Measurements from ENCODE around the gene HDAC6. TPM values are rescaled to one million over a fixed set of nuclear protein-coding genes. Genes with fewer than 3 reads are reported as not detected.

HDAC6 gene
- total and polyA plus RNA-seq, 10 of the 15 experiments (the other 5 are each of a cell fraction or from before 2014, with no cell fraction given) = 8.3 to 47.0 (median 34.1) TPM

GRCh38 chrX:48784726-48785125 lies 17.1 kb upstream of the HDAC6 start:
- no peak overlapping the region for H3K4me3 ChIP-seq
- ChIA-PET POLR2A (no interaction called here), RAD21 (ENCODE audit: unreplicated experiment) (no interaction called here), SMC1A (ENCODE audit: uncharacterized antibody, unreplicated experiment) (no interaction called here), CTCF (no interaction called here)
- H3K4me1 ChIP-seq (ENCODE audit: control insufficient read depth, insufficient read depth, low read length) = no peaks in the 10 kb centered on the region
- H3K9me3 ChIP-seq (replicated peaks; ENCODE audit: control insufficient read depth, insufficient read depth, low read length) = no peaks in the 10 kb centered on the region
- no peak overlapping the region for H3K27ac ChIP-seq (ENCODE audit: control insufficient read depth, insufficient read depth)
- H3K27me3 ChIP-seq (replicated peaks in 1 of 2; ENCODE audit: control insufficient read depth in 2 of 2, insufficient read depth in 2 of 2, low read length in 1 of 2) = no peaks in the 10 kb centered on the region
- H3K9ac ChIP-seq (ENCODE audit: control insufficient read depth, insufficient read depth, low read length) = no peak overlapping the region
- H4K20me1 ChIP-seq (ENCODE audit: control insufficient read depth, insufficient read depth) = no peaks in the 10 kb centered on the region
- FAIRE-seq (no peak), ATAC-seq (no peak), DNase-seq (ENCODE audit: low read depth, low spot score) (no peak)
- H3K36me3 ChIP-seq (ENCODE audit: control insufficient read depth in 2 of 2, insufficient read depth in 2 of 2, low read length in 1 of 2) = no peaks in the 10 kb centered on the region
- H3K4me2 ChIP-seq (ENCODE audit: control insufficient read depth, insufficient read depth) = no peak overlapping the region
- no TSS peak for BruUV-seq (replicated peaks)
- 3% methylated on average over 3 of the region's 3 CpGs for WGBS (ENCODE audit: insufficient coverage, insufficient replicate concordance, low lambda C conversion rate, missing lambda C conversion rate)
- no peaks in the 10 kb centered on the region for H3K79me2 ChIP-seq (ENCODE audit: control insufficient read depth, insufficient read depth, low read length)
- intact Hi-C loops (cut with micrococcal nuclease; ENCODE audit: unreplicated experiment) (no loop called here), in situ Hi-C loops (cut with MboI) (no loop called here)
- no peak overlapping the region for H2AFZ ChIP-seq (ENCODE audit: control insufficient read depth, low read depth, low read length)
- TF ChIP-seq NKRF (conservative IDR thresholded peaks at IDR 0.05) (no peak), ASH2L (IDR thresholded peaks at IDR 0.05; ENCODE audit: borderline replicate concordance, low read depth) (no peak), ZNF592 (IDR thresholded peaks at IDR 0.05) (no peak), REST (IDR thresholded peaks at IDR 0.05; ENCODE audit: low read depth, low read length) (no peak), TCF12 (IDR thresholded peaks at IDR 0.05; ENCODE audit: low read depth, low read length) (no peak), JUND (IDR thresholded peaks at IDR 0.05; ENCODE audit: low read depth, low read length) (no peak), TCF7 (IDR thresholded peaks at IDR 0.05; ENCODE audit: borderline replicate concordance) (no peak), PAX5 (IDR thresholded peaks at IDR 0.05; ENCODE audit: borderline replicate concordance, low read depth, low read length) (no peak), ZNF687 (IDR thresholded peaks at IDR 0.05) (no peak), KLF5 (IDR thresholded peaks at IDR 0.05; ENCODE audit: partially characterized antibody) (no peak)
